ENCODE measurements around the gene EVPL. TPM values are rescaled to one million over a fixed set of nuclear protein-coding genes. Genes with fewer than 3 reads are reported as not detected.

The EVPL gene
- total and polyA plus RNA-seq, 2 of the 13 experiments (the other 11 are each of a cell fraction or from before 2014, with no cell fraction given), result 2.1 to 8.2 TPM

DNA sequence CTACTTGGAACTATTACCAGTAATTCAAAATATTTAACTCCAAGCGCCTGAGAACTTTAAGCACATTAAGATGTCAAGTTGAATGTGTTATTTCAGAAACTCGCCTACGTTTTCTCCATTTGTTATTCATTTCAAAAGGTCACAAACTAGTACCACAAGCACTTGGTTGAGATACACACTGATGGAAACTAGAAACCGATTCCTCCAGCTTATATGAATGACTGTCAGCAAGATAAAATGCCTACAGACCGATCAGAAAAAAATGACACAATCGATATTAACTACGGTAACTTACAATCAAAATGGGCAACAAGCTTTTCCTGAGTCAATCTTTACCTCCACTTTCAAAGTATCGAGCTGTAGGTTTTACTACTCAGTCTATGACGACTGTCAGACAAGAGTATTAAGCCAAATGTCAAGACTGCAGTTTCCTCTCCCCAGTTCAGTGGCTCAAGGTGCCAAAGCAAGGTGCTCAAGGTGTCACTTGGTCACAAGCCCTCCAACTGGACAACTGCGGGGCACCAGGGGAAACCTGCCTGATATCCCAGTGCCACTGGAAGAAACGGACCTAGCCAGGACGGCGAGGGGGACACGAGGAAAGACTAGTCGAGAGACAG is 44.5 kb upstream of the EVPL start (continued):
- TF ChIP-seq FOXJ3 (CRISPR knock-in tag; IDR thresholded peaks at IDR 0.05; ENCODE audit: borderline replicate concordance), result no peak
- TF ChIP-seq KLF9 (CRISPR knock-in tag; IDR thresholded peaks at IDR 0.05; ENCODE audit: low read depth), result no peak
- TF ChIP-seq ZNF782 (CRISPR knock-in tag; IDR thresholded peaks at IDR 0.05; ENCODE audit: borderline replicate concordance), result 0 out of 2 replicates have a peak, but pooled peaks have one; percentile 13

DNA sequence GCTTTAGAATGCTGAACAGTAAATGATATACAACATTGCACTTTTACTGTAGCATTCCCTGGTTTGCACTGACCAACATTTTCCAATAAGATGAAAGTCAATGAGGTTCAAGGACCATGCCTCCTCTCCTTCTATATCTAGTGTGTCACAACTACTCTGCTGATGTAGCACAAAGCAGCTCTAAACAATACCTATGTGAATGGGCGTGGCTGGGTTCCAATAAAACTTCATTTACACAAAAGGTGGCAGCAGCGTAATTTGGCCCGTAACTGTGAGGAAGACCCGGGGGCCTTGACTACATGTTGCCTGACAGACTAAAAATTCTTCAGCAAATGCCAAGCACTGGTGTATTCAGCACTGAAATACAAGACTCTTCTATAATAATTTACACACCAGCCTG is 38.7 kb upstream of the EVPL start:
- Histone ChIP-seq H3K4me3 (replicated peaks in 1 of 3; ENCODE audit: insufficient read depth in 1 of 3, low read depth in 2 of 3, low read length in 3 of 3) (no peak overlapping the region), H3K9ac (ENCODE audit: insufficient read depth, low read depth, low read length) (no peak overlapping the region), H3K27me3 (ENCODE audit: control insufficient read depth in 1 of 2, insufficient read depth in 2 of 2, low read length in 2 of 2) (no peaks in the 10 kb centered on the region), H3K27ac (ENCODE audit: extremely low read length, insufficient read depth, low read length) (no peak overlapping the region), H2AFZ (ENCODE audit: low read length) (no peak overlapping the region), H3K9me3 (ENCODE audit: low read length) (no peaks in the 10 kb centered on the region), H3K4me2 (ENCODE audit: low read depth, low read length) (no peak overlapping the region), H3K36me3 (replicated peaks in 1 of 2; ENCODE audit: control insufficient read depth in 1 of 2, insufficient read depth in 2 of 2, low read length in 2 of 2) (peaks cover 43 to 73% of the 10 kb centered on the region in 2 experiments), H3K79me2 (ENCODE audit: insufficient read depth, low read length) (peaks cover 10% of the 10 kb centered on the region), H4K20me1 (ENCODE audit: insufficient read depth, low read length) (0 out of 2 replicates have a peak, but pooled peaks cover under 1% of the 10 kb centered on the region), H3K4me1 (ENCODE audit: insufficient read depth, low read length) (peaks cover 10% of the 10 kb centered on the region)
- 96% methylated on average over 4 of the region's 4 CpGs for WGBS (ENCODE audit: low lambda C conversion rate)
- ChIA-PET CTCF (ENCODE audit: low intra/inter-chr PET ratio, low total read pairs) (no interaction called here), POLR2A (interaction anchor here (0.7 kb wide), 1 partner anchor 71 kb away, joined by 3 read pairs; no protein-coding TSS in a partner anchor)
- no TSS peak for BruUV-seq (replicated peaks)
- ATAC-seq, result no peak
- intact Hi-C loops (cut with micrococcal nuclease; ENCODE audit: unreplicated experiment), result no loop called here
- no peak for FAIRE-seq
- in situ Hi-C loops (cut with HindIII; ENCODE audit: extremely low pct_ligation_motif_present, low pct_unique_long_range_greater_than_20kb), result no loop called here
- DNase-seq (ENCODE audit: low spot score), result no peak
- TF ChIP-seq ZNF746 (CRISPR knock-in tag; IDR thresholded peaks at IDR 0.05), result no peak
- TF ChIP-seq NPAS2 (CRISPR knock-in tag; IDR thresholded peaks at IDR 0.05; ENCODE audit: borderline replicate concordance), result no peak
- TF ChIP-seq ZGPAT (CRISPR knock-in tag; IDR thresholded peaks at IDR 0.05), result no peak
- TF ChIP-seq RARA (CRISPR knock-in tag; IDR thresholded peaks at IDR 0.05), result no peak
- no peak for TF ChIP-seq DPF2 (CRISPR knock-in tag; IDR thresholded peaks at IDR 0.05; ENCODE audit: borderline replicate concordance, low read depth)
- TF ChIP-seq, protein P1, sequence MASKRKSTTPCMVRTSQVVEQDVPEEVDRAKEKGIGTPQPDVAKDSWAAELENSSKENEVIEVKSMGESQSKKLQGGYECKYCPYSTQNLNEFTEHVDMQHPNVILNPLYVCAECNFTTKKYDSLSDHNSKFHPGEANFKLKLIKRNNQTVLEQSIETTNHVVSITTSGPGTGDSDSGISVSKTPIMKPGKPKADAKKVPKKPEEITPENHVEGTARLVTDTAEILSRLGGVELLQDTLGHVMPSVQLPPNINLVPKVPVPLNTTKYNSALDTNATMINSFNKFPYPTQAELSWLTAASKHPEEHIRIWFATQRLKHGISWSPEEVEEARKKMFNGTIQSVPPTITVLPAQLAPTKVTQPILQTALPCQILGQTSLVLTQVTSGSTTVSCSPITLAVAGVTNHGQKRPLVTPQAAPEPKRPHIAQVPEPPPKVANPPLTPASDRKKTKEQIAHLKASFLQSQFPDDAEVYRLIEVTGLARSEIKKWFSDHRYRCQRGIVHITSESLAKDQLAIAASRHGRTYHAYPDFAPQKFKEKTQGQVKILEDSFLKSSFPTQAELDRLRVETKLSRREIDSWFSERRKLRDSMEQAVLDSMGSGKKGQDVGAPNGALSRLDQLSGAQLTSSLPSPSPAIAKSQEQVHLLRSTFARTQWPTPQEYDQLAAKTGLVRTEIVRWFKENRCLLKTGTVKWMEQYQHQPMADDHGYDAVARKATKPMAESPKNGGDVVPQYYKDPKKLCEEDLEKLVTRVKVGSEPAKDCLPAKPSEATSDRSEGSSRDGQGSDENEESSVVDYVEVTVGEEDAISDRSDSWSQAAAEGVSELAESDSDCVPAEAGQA (IDR thresholded peaks at IDR 0.05; ENCODE audit: low read depth), result no peak
- TF ChIP-seq, protein P1 (CRISPR knock-in tag; IDR thresholded peaks at IDR 0.05; ENCODE audit: borderline replicate concordance), result no peak

Measured in HepG2 (cell line).